ENCODE data around the gene TNIK. TPM values are rescaled to one million over a fixed set of nuclear protein-coding genes. Genes with fewer than 3 reads are reported as not detected.

TNIK gene
- total and polyA plus RNA-seq, 2 experiments from 2014 or later, result 14.6 to 34.3 TPM

- Histone ChIP-seq H2AFZ (no peak overlapping the region), H3K4me3 (no peak overlapping the region), H3K27ac (ENCODE audit: low read depth) (no peak overlapping the region), H3K27me3 (ENCODE audit: insufficient read depth) (no peaks in the 10 kb centered on the region), H3F3A (replicated peaks; ENCODE audit: low read depth) (no peaks in the 10 kb centered on the region), H3K4me2 (no peak overlapping the region), H3K79me2 (replicated peaks; ENCODE audit: insufficient read depth) (no peaks in the 10 kb centered on the region), H4K20me1 (replicated peaks; ENCODE audit: insufficient read depth) (no peaks in the 10 kb centered on the region), H3K4me1 (ENCODE audit: insufficient read depth) (no peaks in the 10 kb centered on the region), H3K36me3 (ENCODE audit: insufficient read depth) (no peaks in the 10 kb centered on the region), H3K9me2 (ENCODE audit: insufficient read depth) (no peaks in the 10 kb centered on the region)
- TF ChIP-seq ZNF114 (CRISPR knock-in tag; IDR thresholded peaks at IDR 0.05), result no peak
- TF ChIP-seq JUNB (IDR thresholded peaks at IDR 0.05; ENCODE audit: unreplicated experiment), result no peak
- no peak for TF ChIP-seq POLR2AphosphoS5 (IDR thresholded peaks at IDR 0.05; ENCODE audit: low read depth)
- no peak for TF ChIP-seq CREB1 (CRISPR knock-in tag; IDR thresholded peaks at IDR 0.05; ENCODE audit: low read depth)
- TF ChIP-seq REST (IDR thresholded peaks at IDR 0.05; ENCODE audit: unreplicated experiment), result no peak
- no peak for TF ChIP-seq ETS1 (IDR thresholded peaks at IDR 0.05)
- no peak for TF ChIP-seq STAT1 (IDR thresholded peaks at IDR 0.05; ENCODE audit: unreplicated experiment)
- no peak for TF ChIP-seq NANOG (IDR thresholded peaks at IDR 0.05; ENCODE audit: borderline replicate concordance)
- no peak for TF ChIP-seq EZH2 (IDR thresholded peaks at IDR 0.05; ENCODE audit: low read depth, unreplicated experiment)
- no peak for TF ChIP-seq EZH2phosphoT487 (IDR thresholded peaks at IDR 0.05; ENCODE audit: unreplicated experiment)
- TF ChIP-seq ZNF331 (CRISPR knock-in tag; IDR thresholded peaks at IDR 0.05; ENCODE audit: low read depth), result no peak
- TF ChIP-seq CTCF (conservative IDR thresholded peaks at IDR 0.05; ENCODE audit: low read depth in 2 of 2), result no peak
- TF ChIP-seq ZNF462 (CRISPR knock-in tag; IDR thresholded peaks at IDR 0.05), result no peak
- no peak overlapping the region for H3K27ac Mint-ChIP-seq
- no peaks in the 10 kb centered on the region for H3K9me3 Mint-ChIP-seq
- peaks cover 2% of the 10 kb centered on the region; the same call in 1 of the 3 replicates for H3K4me1 Mint-ChIP-seq
- no peak for ATAC-seq
- no peak for DNase-seq (ENCODE audit: low spot score)
- no peaks in the 10 kb centered on the region for H3K36me3 Mint-ChIP-seq (ENCODE audit: low read depth)
- peaks cover 6% of the 10 kb centered on the region for H3K27me3 Mint-ChIP-seq (ENCODE audit: insufficient read depth, low read depth, poor library complexity)
- no peak overlapping the region for H3K4me3 Mint-ChIP-seq
These were observed 12.3 kb upstream of the TNIK start for GRCh38 chr3:171472552-171472951.
